Activated CD4-positive, CD25-positive, alpha-beta regulatory T cell treated with anti-CD3 and anti-CD28 coated beads, Interleukin-2, amount 50 U/mL, for 16 hours (primary cell): ENCODE data around the gene KCNK16.
A peak's percentile ranks its signal among the peaks of the same experiment; 100 is the strongest.

Experiments
- DNase-seq: peaks from one replicate; pipeline ENCODE4 v3.0.0-alpha.2; 2020; ENCODE audit warnings: low read depth, low spot score

The KCNK16 gene

GRCh38 chr6:39322306-39322850 is at the start of gene KCNK16:
TSS of gene KCNK16 (minus strand) at chr6:39322702. CDS start at chr6:39322540, 162 bp downstream.
- no peak for DNase-seq

GRCh38 chr6:39370390-39370789 is 47.9 kb upstream of the KCNK16 start:
- DNase-seq: no peak

GRCh38 chr6:39369987-39370386 is 47.5 kb upstream of the KCNK16 start:
- no peak for DNase-seq

- DNase-seq: no peak
Observed at GRCh38 chr6:39367700-39368099, 45.2 kb upstream of the KCNK16 start.

- DNase-seq: no peak
Observed at GRCh38 chr6:39366931-39367618, 44.6 kb upstream of the KCNK16 start.

GRCh38 chr6:39365281-39366074 is 43.0 kb upstream of the KCNK16 start:
- no peak for DNase-seq

- DNase-seq: no peak
Observed at GRCh38 chr6:39363280-39363679, 40.8 kb upstream of the KCNK16 start.

GRCh38 chr6:39362487-39362865 is 40.0 kb upstream of the KCNK16 start:
- no peak for DNase-seq

GRCh38 chr6:39361657-39362486 is 39.4 kb upstream of the KCNK16 start:
- DNase-seq: no peak

GRCh38 chr6:39360378-39360777 is 37.9 kb upstream of the KCNK16 start:
- no peak for DNase-seq

GRCh38 chr6:39357998-39358686 is 35.6 kb upstream of the KCNK16 start:
- DNase-seq: no peak

GRCh38 chr6:39353698-39354315 is 31.3 kb upstream of the KCNK16 start:
- no peak for DNase-seq

GRCh38 chr6:39350723-39351505 is 28.4 kb upstream of the KCNK16 start:
- no peak for DNase-seq

GRCh38 chr6:39348740-39349139 is 26.2 kb upstream of the KCNK16 start:
- DNase-seq: no peak

GRCh38 chr6:39347906-39348585 is 25.5 kb upstream of the KCNK16 start:
- peak; percentile 4 for DNase-seq

- DNase-seq: no peak
Observed at GRCh38 chr6:39347206-39347605, 24.7 kb upstream of the KCNK16 start.

GRCh38 chr6:39344821-39345280 is 22.3 kb upstream of the KCNK16 start:
- no peak for DNase-seq

- DNase-seq: no peak
Observed at GRCh38 chr6:39343396-39343870, 20.9 kb upstream of the KCNK16 start.

GRCh38 chr6:39342692-39343395 is 20.3 kb upstream of the KCNK16 start:
- no peak for DNase-seq
